NCI-H146 treated with DMSO at 0.1 percent for 48 hours (cell line): ENCODE results near the gene KCNJ15.

Source experiments
- DNase-seq: peaks from one replicate; lab custom pipeline; 2025; ENCODE audit not compliant: unreplicated experiment; lab: John Stamatoyannopoulos, UW

The KCNJ15 gene

DNA sequence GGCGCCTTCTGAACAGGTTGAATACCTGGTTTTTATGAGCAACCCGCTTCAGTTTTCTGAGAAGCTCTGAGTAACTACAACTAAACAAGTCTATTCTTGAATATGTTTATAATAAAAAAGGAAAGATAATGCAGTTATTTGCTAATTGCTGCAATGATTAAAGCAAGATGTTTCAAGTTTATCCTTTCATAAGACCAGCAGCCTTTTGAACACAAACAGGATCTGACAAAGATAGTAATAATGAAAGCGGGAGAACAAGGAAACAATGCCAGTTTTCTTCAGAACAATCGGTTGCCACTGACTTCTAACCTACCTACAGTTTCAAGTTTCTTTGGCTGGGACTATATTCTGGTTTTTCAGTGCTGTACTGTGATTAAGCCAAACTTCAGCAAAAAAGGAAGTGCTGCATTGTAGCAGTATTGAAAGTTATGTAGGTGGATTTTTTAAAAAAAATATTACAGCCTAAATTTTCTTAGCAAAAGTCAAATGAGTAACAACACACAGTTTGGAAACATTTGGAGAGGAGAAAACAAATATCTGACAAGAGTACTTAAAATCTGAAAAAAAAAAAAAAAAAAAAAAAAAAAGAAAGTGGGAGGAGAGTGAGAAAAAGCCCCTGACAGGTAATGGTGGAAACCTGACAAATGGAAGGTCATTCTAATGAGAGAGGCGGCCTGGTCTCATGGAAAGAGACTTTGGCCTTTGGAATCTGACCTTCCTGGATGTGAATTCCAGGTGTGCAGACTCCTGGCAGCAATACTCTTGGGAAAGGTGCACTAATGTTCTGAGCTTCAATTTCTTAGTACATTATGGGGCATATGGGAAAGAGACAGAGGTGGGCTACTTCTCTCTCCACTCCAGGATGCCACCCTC lies 11.4 kb downstream of the KCNJ15 start:
- no peak for DNase-seq

DNA sequence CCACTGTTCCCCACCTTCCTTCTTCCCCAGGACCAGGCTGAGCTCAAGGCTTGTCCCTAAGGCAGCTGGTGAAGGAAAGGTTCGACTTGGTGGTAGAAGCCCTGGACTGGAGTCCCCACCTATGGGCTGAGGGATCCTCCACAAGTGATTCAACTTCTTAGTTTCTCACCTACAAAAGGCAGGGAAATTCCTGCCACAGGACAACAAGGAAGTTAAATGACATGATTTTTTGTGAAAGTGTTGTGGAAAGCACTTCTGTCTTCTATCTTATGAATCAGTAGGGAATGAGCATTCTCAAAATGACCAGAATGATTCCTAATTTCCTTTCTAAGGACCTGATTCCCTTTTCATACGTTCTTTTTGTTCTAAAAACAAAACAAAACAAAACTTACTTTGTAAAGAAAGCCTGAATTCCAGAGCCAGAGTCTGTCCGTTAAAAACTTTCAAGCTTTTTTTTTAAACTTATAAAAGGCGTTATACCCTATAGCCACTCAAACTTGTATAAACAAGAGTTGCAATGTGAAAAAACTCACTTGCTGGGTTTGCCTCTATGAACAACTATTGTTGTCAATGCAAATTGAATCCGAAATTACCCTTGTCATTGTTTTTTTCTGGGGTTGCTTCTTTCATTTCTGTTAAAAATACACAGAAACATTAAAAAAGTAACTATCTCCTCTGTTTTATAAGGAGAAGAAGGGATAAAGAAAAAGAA lies 12.2 kb downstream of the KCNJ15 start:
- DNase-seq: no peak

DNA sequence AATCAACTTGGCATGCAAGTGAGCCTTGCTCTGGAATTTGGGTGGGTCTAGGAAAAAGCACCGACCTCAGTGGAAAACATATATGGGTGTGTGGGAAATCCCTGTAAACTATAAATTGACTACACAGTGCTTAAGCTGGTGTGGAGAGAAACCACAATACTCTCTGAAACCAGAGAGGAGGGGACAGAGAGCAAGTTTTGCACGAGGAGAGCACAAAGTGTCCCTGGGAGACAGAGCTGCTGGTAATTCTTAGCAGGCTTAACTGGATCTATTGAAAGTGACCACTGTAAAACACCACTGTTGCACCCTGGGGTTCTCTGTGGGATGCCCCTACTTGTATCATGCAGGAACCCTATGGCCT lies 12.8 kb downstream of the KCNJ15 start:
- no peak for DNase-seq

DNA sequence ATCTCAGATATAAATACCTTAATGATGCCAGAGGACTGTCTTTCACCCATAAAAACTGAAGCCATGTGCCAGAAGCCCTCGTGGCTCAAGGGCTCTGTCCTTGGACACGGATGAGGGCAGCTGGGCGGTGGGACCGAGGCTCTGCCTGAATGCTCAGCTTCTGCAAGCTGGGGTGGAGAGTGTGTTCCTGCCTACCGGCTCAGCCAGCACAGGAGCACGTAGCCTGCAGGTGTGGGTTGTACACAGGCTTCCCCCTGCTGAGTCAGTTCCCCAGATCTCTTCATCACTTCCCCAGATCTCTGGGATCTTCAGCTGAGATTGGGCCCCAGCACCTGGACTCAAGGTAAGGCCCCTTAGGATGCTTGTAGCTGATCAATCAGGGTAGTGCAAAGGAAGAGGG lies 15.4 kb downstream of the KCNJ15 start:
- DNase-seq: no peak

DNA sequence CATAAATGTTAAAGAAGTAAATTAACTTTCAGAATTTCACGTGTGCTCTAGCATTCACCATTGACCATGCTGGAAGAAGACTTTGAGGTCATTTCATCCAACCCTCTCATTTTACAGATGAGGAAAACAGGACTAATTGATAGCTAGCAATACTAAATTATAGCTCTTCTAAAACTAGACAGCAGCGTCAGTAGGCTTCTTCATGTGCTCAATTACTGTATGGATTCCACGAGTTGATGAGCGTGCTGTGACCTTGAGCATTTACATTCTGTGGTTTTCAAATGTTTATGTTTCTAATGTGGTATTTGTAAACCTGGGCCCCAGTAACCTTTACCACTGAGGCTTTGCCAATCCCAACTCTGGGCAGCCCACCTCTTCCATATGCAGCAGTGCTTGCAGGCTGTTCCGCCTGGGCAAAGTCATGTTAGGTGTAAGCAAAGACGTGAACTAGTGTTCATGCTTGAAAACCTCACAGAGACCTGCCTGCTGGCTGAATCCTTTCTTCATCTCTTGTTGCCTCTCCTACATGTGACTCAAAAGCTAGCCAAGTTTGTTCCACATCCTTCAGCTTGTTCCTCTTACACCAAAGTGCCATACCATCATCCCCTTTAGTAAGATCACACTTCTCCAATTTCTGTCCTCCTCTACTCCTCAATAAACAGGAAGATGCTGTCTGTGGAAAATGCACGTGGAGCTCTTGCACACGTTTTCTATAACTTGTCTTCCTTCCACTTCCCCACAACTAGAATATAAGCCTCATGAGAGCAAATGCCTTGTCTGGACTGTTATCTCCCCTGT lies 17.2 kb downstream of the KCNJ15 start:
- no peak for DNase-seq

DNA sequence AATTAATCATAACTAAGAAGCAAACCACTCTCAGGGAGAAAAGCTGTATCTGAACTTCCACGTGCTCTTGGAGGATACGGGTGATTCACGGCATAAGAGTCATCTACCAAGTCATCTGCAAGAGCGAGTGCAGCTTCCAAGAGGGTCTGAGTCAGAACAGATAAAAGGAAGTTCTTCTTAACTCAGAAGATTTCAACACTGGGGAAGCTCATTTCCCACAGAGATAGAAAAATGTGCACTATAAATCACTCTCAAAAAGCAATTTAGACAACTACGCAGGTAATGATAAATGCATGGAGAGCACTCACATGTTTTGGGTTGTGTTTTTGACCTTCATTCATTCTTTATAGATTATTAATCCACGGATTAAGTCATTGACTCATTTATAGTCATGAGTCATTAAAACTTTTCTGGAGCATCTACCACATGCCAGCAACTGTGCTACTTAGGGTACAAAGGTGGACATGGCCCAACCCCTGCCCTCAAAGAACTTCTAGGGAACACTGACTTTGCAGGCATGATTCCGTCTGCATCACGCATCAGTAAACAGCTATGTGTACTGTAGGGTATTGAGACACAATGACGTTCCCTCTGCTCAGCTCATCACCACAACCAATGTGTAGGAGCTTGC lies 20.8 kb downstream of the KCNJ15 start:
- DNase-seq: no peak

DNA sequence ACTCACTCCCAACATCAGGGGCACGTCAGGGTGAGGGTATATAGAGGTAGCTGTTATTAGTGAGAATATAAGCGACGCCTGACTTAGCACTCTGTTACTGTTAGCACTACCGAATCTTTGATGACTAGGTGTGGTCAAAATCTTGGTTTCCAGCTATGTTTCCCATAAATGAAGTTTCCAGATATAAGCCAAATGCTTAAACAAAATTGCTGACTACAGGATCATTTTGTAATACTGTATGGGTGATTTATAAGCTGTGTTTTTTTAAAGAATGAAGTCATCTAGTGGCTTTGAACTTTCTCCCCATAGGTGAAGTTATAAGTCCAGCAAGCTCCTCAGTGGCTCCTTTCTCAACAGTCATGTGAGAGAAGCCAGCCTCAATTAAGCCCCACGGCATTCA lies 23.7 kb downstream of the KCNJ15 start:
- DNase-seq: no peak

DNA sequence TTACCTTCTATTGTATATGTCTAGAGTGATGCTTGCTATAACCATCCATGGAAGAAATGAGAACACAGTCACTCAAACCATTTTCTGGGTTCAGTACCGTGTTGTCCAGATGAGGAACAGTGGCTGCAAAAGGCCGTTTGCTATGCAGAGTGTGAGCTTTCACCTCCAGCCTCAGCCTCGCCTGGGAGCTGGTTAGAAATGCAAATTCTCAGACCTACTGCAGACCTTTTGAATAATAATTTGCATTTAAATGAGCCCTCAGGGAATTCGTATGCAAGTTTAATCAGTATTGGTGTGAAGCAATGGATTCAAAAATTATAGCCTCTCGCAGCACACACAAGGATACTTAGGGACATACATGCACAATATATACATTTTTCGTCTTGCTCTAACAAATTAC lies 24.1 kb downstream of the KCNJ15 start:
- DNase-seq: no peak

DNA sequence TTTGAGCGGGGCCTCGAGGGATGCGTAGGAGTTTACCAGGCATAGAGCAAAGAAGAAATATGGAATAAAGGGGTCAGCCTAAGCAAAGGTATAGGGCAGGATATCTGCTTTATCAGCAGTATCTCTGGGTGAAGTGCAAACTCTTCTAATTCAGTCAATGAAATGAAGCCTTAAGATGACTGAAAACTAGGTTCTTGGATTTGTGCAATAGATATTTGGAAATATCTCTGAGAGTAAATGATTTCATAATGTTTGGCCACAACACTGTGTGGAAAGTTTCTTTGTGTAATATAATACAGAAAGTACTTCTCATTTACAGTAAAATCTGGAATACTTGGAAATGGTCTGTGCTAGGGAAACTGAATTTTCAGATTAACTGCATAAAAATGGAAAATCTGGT lies 26.1 kb downstream of the KCNJ15 start:
- DNase-seq: no peak

DNA sequence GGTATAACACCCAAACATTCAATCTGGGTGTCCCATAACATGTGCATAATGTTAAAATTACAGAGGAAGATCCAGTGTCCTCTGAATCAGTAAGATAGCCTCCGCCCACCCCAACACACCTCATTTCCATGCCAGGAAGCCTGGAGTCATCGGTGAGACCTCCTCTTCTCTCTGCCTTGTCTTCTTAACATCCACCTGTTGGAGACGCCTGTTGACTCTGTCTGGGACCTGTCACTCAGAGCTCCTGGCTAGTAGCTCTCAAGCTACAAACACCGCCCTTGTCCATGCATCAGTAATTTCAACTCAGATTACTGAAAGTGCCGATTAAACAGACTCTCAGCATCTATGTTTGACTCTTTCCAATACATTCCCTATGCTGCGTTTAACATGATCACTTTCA lies 27.4 kb downstream of the KCNJ15 start:
- no peak for DNase-seq

DNA sequence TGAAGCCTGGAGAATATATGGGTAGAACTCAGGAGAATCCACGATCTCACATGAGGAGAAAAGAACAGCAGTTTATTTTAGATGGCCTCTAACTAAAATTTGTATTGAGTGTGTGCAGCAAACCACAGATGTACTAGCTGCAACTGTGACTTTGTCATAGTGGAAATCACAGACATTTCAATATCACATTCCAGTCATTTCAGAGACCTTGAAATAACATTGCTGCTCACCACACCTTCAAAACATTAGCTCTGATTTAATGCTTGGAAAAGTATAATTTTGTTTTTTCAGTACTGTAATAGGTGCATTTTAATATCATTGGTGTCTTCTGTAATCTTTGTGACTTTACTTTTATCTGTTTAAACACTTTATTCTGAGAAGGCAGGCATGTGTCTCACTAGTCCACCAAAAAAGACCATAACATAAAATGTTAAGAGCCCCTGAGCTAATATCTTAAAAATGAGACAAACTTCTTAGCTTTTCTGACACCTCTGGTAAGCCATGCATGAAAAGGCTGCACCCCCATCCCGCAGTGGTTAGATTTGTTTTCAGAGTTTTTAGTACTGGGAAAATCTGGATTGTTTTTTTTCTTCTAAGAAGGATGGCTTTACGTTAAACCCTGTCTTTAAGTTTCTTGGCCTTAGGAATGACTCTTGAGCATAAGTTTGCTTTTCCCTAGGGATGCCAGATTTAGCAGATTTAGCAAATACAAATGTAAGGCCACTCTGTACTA lies 30.1 kb downstream of the KCNJ15 start:
- DNase-seq: no peak

DNA sequence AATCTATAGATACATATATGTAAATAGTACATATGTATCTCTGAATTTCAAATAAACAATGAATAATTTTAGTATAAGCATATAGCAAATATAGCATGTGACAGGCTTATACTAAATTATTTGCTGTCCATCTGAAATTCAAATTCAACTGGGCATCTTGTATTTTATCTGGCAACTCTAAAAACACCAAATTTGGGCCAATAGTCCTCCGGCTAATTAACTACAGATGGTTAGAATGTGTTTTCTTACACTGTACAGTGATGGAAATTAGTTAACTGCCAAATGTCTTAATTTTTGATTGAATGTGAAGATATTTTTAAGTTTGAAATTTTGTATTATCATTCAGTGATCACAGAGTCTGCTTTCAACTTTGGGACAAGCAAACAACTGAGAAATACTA lies 30.7 kb downstream of the KCNJ15 start:
- DNase-seq: no peak

DNA sequence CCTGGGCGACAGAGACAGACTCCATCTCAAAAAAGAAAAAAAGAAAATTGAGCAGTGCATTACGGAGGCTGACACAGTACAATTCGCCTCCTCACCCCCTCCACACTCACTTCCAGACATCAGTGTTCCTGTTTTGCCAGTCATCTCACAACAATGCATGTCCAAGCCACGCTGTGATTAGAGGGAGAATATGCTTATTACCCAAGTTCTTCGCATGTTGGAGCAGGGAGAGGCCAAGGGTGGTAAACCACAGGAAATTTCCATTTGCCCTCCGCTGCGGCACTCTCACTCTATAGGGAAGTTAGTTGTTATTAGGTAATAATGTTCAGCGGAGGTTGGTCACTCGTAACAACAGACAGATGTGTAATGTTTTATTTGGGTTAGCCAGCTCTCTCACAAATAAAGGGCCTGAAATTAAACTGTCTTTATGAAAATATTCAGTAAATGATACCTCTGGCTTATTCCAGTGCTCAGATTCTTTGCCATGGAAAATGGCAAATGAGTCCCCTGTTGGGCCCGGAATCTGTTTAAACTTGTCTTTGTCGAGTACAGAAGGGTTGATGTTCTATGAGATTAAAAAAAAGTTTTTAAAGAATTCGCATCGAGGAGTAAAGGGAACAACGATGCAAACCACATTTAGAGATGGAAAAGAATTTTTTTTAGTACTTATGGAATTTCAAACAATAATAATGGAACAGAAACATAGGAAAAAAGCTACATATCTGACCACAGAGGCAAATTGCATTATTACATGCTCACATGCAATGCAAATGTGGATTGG lies 33.1 kb downstream of the KCNJ15 start:
- no peak for DNase-seq

DNA sequence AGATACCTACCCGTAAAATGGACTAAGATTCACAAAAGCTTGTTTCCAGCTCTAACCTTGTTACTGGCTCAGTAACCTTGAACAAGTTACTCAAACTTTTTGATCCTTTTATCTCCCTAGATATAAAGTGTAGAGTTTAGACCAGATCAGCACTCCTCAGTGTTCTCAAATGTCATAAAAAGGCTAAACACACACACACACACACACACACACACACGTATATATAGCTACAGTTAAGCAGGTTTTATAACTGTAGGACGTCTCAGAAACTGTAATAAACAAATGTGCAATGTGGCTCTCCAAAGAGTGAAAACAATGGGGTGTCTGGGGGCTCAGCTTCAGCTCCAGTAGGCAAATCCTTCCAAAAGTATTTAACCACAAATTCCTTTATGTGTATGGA lies 34.0 kb downstream of the KCNJ15 start:
- DNase-seq: no peak

DNA sequence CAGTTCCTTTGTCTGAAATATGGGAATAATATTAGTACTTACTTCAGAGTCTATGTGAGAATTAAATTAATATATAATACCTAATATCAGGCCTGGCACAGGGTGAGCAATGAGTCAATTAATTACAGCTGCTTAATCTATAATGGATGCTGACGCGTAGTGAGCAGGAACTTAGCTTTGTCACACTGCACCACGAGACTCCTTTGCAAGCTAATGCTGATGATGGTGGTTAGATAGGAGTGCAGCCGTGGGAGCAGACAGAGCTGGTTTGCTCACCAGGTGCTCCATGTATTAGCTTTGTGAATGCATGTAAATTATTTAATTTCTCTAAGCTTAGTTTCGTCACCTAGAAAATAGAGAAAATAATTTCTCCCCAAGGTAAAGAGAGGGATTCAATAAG lies 35.1 kb downstream of the KCNJ15 start:
- no peak for DNase-seq

DNA sequence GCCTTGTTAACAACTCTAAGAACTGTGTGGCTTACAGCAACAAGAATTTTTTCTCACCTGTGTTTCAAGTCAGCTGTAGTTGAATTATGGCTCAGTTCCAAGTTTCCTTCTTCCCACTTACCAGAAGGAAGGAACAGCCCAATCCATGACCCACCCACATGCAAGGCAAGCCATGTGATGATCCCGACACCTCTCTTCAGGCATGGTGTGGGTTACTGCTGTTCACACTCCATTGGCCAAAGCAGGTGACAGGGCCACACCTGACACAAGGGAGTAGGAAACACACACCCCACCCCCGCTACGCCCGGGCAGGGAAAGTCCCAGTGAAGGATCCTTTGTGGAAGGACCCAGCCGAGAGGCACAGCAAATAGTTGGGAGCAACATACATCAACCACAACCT lies 36.3 kb downstream of the KCNJ15 start:
- no peak for DNase-seq

DNA sequence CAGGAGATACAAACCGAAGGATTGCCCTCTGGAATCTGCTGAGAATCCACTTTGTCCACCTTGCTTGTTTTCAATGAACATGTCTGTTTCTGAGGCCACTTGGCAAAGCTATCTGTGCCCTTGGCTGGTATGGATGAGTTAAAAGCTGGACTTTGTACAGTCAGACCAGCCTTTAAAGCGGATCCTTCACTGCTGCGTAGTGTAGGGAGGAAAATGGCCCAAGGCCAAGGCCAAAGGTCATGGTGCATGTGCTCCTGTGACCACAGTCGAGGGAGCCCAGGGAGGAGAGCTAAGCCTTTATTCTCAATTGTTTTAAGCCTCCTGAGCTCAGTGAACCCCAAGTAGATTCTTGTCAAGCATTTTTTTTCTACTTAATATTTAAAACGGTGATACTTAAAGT lies 37.0 kb downstream of the KCNJ15 start:
- DNase-seq: no peak

DNA sequence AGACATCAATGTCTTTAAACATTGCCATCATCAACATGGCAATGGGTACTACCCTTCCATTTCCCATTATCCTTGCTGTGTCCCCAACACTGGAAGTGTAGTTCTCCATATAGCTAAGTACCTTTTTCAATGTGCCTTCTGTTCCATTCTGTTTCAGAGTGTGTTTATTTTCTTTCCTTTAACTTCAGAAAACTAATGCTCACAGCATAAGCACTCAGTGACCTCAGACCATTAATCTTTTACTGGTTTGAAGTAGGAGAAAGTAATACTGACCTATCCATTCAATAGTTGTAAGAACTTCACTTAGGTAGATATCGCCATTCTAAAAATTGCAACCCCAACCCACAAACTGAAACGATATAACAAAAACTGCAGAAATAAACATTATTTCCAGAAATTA lies 37.8 kb downstream of the KCNJ15 start:
- no peak for DNase-seq

DNA sequence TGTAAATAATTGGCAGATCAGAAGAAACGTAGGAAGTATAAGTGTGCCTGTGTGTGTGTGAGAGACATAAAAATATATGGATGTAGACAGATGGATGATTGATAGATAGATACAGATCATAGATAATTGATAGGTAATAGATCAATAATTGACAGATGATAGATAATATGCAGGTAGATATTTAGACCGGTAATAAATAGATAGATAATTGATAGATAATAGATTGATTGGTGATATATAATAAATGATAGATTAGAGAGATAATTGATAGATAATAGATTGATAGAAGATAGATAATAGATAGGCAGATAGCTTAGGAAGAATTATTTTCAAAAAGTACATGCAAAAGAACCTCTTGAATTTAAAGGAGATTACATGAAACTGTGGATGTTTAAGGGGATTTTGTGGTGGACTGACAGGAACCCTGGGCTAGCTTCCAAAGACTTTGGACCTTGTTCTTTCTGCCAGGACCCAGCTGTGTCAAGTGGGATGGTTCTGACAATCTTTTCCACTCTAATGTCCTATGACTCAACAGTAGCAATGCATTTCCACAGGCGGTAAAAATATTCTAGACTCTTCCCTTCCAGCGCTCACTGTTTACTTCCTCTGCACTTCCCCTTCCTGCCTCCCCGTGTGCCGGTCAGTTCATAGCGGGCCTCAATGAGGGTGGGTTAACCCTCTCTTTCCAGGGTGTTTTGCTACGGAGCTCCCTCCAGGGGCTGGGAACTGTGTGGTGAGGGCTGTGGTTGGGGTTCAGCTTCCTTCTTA lies 39.4 kb downstream of the KCNJ15 start:
- no peak for DNase-seq
